Kidney (tissue), 14 donors: ENCODE results near the gene TNIP1. TPM values are rescaled to one million over a fixed set of nuclear protein-coding genes. Genes with fewer than 3 reads are reported as not detected.

Experiments used
- DNase-seq, 5 donors: peaks; one replicate each; pipeline ENCODE4 v3.0.0-alpha.2; 2013 to 2020
- FAIRE-seq: peaks from 2 replicates; lab custom pipeline; 2012; peaks lifted over from hg19 to GRCh38; lab: Jason Lieb, UNC
- H3K27ac ChIP-seq, 2 donors: one replicate each; pipeline ENCODE4 v1.7.0; 2013; ENCODE audit warnings: low read depth in 2 of 2, low read length in 2 of 2, inconsistent platforms in 1 of 2
- H3K27me3 ChIP-seq: one replicate; pipeline ENCODE4 v1.7.1; 2013; ENCODE audit warnings: low read length, inconsistent platforms; ENCODE audit not compliant: control insufficient read depth, insufficient read depth
- H3K36me3 ChIP-seq, 3 donors: one replicate each; pipeline versions ENCODE4 v1.7.0 to v1.7.1; 2013; ENCODE audit warnings: low read length in 3 of 3, control low read depth in 1 of 3, inconsistent platforms in 1 of 3; ENCODE audit not compliant: insufficient read depth in 3 of 3, control insufficient read depth in 2 of 3
- H3K4me1 ChIP-seq, 3 donors: one replicate each; pipeline versions ENCODE4 v1.7.0 to v1.7.1; 2013; ENCODE audit warnings: low read length in 3 of 3, inconsistent platforms in 1 of 3, low read depth in 1 of 3; ENCODE audit not compliant: control insufficient read depth in 2 of 3, insufficient read depth in 2 of 3
- H3K4me3 ChIP-seq, 3 donors: one replicate each; pipeline versions ENCODE4 v1.7.0 to v1.8.1; 2013; ENCODE audit warnings: low read length in 3 of 3, control low read depth in 1 of 3, inconsistent platforms in 1 of 3
- H3K9ac ChIP-seq, 3 donors: one replicate each; pipeline versions ENCODE4 v1.7.0 to v1.7.1; 2013; ENCODE audit warnings: low read length in 3 of 3, control low read depth in 1 of 3, inconsistent platforms in 1 of 3
- H3K9me3 ChIP-seq, 3 donors: one replicate each; pipeline versions ENCODE4 v1.7.0 to v1.7.1; 2013; ENCODE audit warnings: low read length in 3 of 3, control low read depth in 1 of 3, inconsistent platforms in 1 of 3; ENCODE audit not compliant: control insufficient read depth in 2 of 3, insufficient read depth in 1 of 3
- CTCF ChIP-seq: IDR thresholded peaks from 3 replicates; pipeline ENCODE4 v1.5.1; 2012; ENCODE audit warnings: mild to moderate bottlenecking, moderate library complexity, borderline replicate concordance; ENCODE audit not compliant: insufficient read depth; ENCODE audit errors: extremely low read depth
- intact Hi-C: fragments of 100-400 bp; cut with DNase I; formaldehyde crosslinking; loops from one replicate; pipeline ENCODE4 v1.11.1; 2022
- polyA plus RNA-seq: library from polyadenylated mRNA; stranded (reverse); fragments of 350-450 nt; fragmentation: Illumina TruSeq; extraction: RNeasy Lipid Tissue Mini Kit (QIAGEN cat#74804); gene quantifications from one replicate; pipeline ENCODE4 v1.2.3, GENCODE V29; 2014; ENCODE audit warnings: low read depth, low replicate concordance; ENCODE audit not compliant: insufficient read depth
- total RNA-seq: library from RNA; stranded (reverse); fragmentation: NEBNext Ultra II Directional; extraction: Animal tissue kit (Norgen Biotek cat#: 25700); gene quantifications from one replicate; pipeline ENCODE4 v1.2.1, GENCODE V29; 2021
- donor health status: control.
- donor health status: control.
- donor health status: control.
- donor health status: control.
- donor health status: control.
- donor health status: DM: yes; HTN: yes; CAD: no.
- donor health status: Normal renal cell carcinoma (clear cell type).

Gene TNIP1
- total and polyA plus RNA-seq, 2 donors from 2014 or later: 109 to 132 TPM

GRCh38 chr5:151033217-151033934, 47.5 kb downstream of the TNIP1 start:
- DNase-seq (no peak), FAIRE-seq (no peak)
- Histone ChIP-seq H3K9me3 (no peaks in the 10 kb centered on the region), H3K27me3 (no peaks in the 10 kb centered on the region), H3K4me1 (peaks cover 0 to 16% (median 15%) of the 10 kb centered on the region in 3 donors), H3K27ac (no peak overlapping the region), H3K9ac (no peak overlapping the region), H3K4me3 (no peak overlapping the region), H3K36me3 (peaks cover 5 to 53% (median 41%) of the 10 kb centered on the region in 3 donors)
- intact Hi-C loops: no loop called here
- TF ChIP-seq CTCF: no peak

DNA sequence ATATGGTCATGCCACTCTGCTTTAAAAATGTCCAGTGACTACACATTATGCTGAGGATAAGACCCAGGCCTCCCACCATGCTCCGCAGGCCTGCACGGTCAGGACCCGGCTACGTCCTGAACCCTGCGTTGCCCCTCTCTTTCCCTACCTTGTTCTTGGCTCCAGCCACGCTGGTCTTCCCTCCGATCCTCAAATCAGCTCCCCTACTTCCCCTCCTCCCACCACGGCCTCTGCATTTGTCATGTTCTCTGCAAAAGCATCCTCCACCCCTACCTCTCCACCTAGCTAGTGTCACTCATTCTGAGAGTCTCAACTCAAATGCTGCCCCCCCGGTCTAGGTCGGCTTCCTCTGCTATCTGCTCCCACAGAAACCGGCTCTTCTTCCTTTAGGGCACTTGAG, 49.3 kb downstream of the TNIP1 start:
- peaks cover 7 to 69% (median 55%) of the 10 kb centered on the region in 3 donors for H3K36me3 ChIP-seq
- no peak overlapping the region for H3K27ac ChIP-seq
- no peaks in the 10 kb centered on the region for H3K9me3 ChIP-seq
- TF ChIP-seq CTCF: no peak
- intact Hi-C loops: no loop called here
- peaks cover 0 to 8% (median 6%) of the 10 kb centered on the region in 3 donors for H3K4me1 ChIP-seq
- DNase-seq: no peak
- H3K27me3 ChIP-seq: no peaks in the 10 kb centered on the region
- H3K4me3 ChIP-seq: no peak overlapping the region
- no peak overlapping the region for H3K9ac ChIP-seq
- FAIRE-seq: no peak

DNA sequence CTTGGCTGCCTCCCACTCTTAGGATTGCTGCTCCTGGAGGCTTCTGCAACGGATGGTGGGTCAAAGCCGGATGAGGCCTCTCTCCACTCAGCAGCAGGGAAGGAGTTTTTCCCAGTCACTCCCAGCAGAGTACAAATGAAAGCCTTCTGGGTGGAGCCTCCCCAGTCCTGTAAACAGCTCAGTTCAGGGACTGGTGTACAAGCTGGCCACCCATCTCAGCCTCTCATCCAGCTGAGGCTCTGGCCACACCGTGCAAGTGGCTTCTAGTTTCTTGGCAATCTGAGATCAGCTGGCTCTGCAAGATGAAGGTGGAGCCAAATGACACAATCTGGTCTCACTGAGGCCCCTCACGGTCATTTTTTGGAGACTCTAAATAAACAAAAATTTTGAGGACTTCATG, 50.5 kb downstream of the TNIP1 start:
- Histone ChIP-seq H3K4me1 (peaks cover 0 to 12% (median 12%) of the 10 kb centered on the region in 3 donors), H3K27ac (no peak overlapping the region), H3K27me3 (no peaks in the 10 kb centered on the region), H3K36me3 (peaks cover 2 to 72% (median 59%) of the 10 kb centered on the region in 3 donors), H3K9me3 (no peaks in the 10 kb centered on the region), H3K9ac (no peak overlapping the region), H3K4me3 (no peak overlapping the region)
- intact Hi-C loops: no loop called here
- DNase-seq: no peak
- FAIRE-seq: no peak
- TF ChIP-seq CTCF: no peak
